GM23338 (cell line): Measurements from ENCODE around the gene KCNQ5. TPM values are rescaled to one million over a fixed set of nuclear protein-coding genes. Genes with fewer than 3 reads are reported as not detected.

Experiments used
- ATAC-seq: fragments of 200-7000 bp; cut with Tn5 transposase; 3 replicates; pipeline ENCODE4 v1.9.1; 2020
- DNase-seq: peaks from one replicate; pipeline ENCODE4 v3.0.0-alpha.2; 2015; ENCODE audit warnings: low spot score
- H2AFZ ChIP-seq: fragments of 200-600 bp; sonication (generic); 2 replicates; pipeline ENCODE4 v1.8.0; 2016; ENCODE audit warnings: antibody characterized with exemption, mild to moderate bottlenecking, moderate library complexity
- H3F3A ChIP-seq: fragments of 200-600 bp; sonication (generic); replicated peaks from 2 replicates; pipeline ENCODE4 v1.8.0; 2017; ENCODE audit warnings: antibody characterized with exemption, mixed run types, low read depth
- H3K27ac ChIP-seq: fragments of 200-600 bp; sonication (generic); 2 replicates; pipeline ENCODE4 v1.6.1; 2016; ENCODE audit warnings: low read depth
- H3K27me3 ChIP-seq: fragments of 200-600 bp; sonication (generic); 2 replicates; pipeline ENCODE4 v1.8.0; 2016; ENCODE audit warnings: mild to moderate bottlenecking, mixed run types, moderate library complexity; ENCODE audit not compliant: insufficient read depth
- H3K36me3 ChIP-seq: fragments of 200-600 bp; sonication (generic); 2 replicates; pipeline ENCODE4 v1.8.0; 2016; ENCODE audit warnings: mild to moderate bottlenecking; ENCODE audit not compliant: insufficient read depth
- H3K4me1 ChIP-seq: fragments of 200-600 bp; sonication (generic); 2 replicates; pipeline ENCODE4 v1.8.0; 2016; ENCODE audit warnings: mild to moderate bottlenecking, moderate library complexity; ENCODE audit not compliant: insufficient read depth
- H3K4me2 ChIP-seq: fragments of 200-600 bp; sonication (generic); 2 replicates; pipeline ENCODE4 v1.7.1; 2017; ENCODE audit warnings: mixed run types
- H3K4me3 ChIP-seq: fragments of 200-600 bp; sonication (generic); 2 replicates; pipeline ENCODE4 v1.6.1; 2016; ENCODE audit warnings: mixed run types
- H3K79me2 ChIP-seq: fragments of 200-600 bp; sonication (generic); replicated peaks from 2 replicates; pipeline ENCODE4 v1.8.0; 2017; ENCODE audit warnings: mild to moderate bottlenecking; ENCODE audit not compliant: insufficient read depth
- H3K9me2 ChIP-seq: fragments of 200-600 bp; sonication (generic); 2 replicates; pipeline ENCODE4 v1.8.0; 2017; ENCODE audit not compliant: insufficient read depth
- H4K20me1 ChIP-seq: fragments of 200-600 bp; sonication (generic); replicated peaks from 2 replicates; pipeline ENCODE4 v1.8.0; 2017; ENCODE audit warnings: mild to moderate bottlenecking; ENCODE audit not compliant: insufficient read depth
- H3K27ac Mint-ChIP-seq: 2 replicates; pipeline ENCODE4 v1.8.0; 2020; ENCODE audit warnings: inconsistent platforms, mild to moderate bottlenecking, moderate library complexity, mixed read lengths
- H3K27me3 Mint-ChIP-seq: 3 replicates; pipeline ENCODE4 v1.8.0; 2022; ENCODE audit warnings: low read depth, mild to moderate bottlenecking, moderate library complexity, mixed read lengths, inconsistent platforms; ENCODE audit not compliant: insufficient read depth, poor library complexity
- H3K36me3 Mint-ChIP-seq: 3 replicates; pipeline ENCODE4 v1.8.0; 2021; ENCODE audit warnings: low read depth, mild to moderate bottlenecking, inconsistent platforms, moderate library complexity, mixed read lengths
- H3K4me1 Mint-ChIP-seq: 3 replicates; pipeline ENCODE4 v1.8.0; 2020; ENCODE audit warnings: mild to moderate bottlenecking, inconsistent platforms, mixed read lengths
- H3K4me3 Mint-ChIP-seq: 3 replicates; pipeline ENCODE4 v1.8.0; 2021; ENCODE audit warnings: moderate library complexity, mild to moderate bottlenecking, inconsistent platforms, mixed read lengths
- H3K9me3 Mint-ChIP-seq: 3 replicates; pipeline ENCODE4 v1.8.0; 2020; ENCODE audit warnings: moderate library complexity, mild to moderate bottlenecking, inconsistent platforms, mixed read lengths
- CREB1 ChIP-seq: fragments of 250-450 bp; sonication (Bioruptor Pico); IDR thresholded peaks from 2 replicates; pipeline ENCODE4 v1.5.0; 2020; ENCODE audit warnings: low read depth, mild to moderate bottlenecking, moderate library complexity
- CTCF ChIP-seq, 2 experiments: fragments of 200-600 bp in 1 of 2; sonication (generic) in 1 of 2; conservative IDR thresholded peaks; 2 replicates each; pipeline versions ENCODE4 v1.5.1 to v1.6.1; 2016 to 2017; ENCODE audit warnings: antibody characterized with exemption in 2 of 2, low read depth in 2 of 2, mild to moderate bottlenecking in 2 of 2, moderate library complexity in 1 of 2
- ETS1 ChIP-seq: IDR thresholded peaks from 2 replicates; pipeline ENCODE4 v1.6.1; 2016; ENCODE audit warnings: antibody characterized with exemption
- EZH2 ChIP-seq: fragments of 200-600 bp; sonication (generic); IDR thresholded peaks from one replicate; pipeline ENCODE4 v1.8.0; 2017; ENCODE audit warnings: antibody characterized with exemption, mild to moderate bottlenecking, low read depth; ENCODE audit not compliant: unreplicated experiment
- EZH2phosphoT487 ChIP-seq: fragments of 200-600 bp; sonication (generic); IDR thresholded peaks from one replicate; pipeline ENCODE4 v1.8.1; 2018; ENCODE audit warnings: antibody characterized with exemption; ENCODE audit not compliant: unreplicated experiment
- NANOG ChIP-seq: IDR thresholded peaks from 2 replicates; pipeline ENCODE4 v1.6.1; 2016; ENCODE audit warnings: antibody characterized with exemption, borderline replicate concordance
- POLR2AphosphoS5 ChIP-seq: IDR thresholded peaks from 2 replicates; pipeline ENCODE4 v1.6.1; 2016; ENCODE audit warnings: antibody characterized with exemption, low read depth
- REST ChIP-seq: IDR thresholded peaks from one replicate; pipeline ENCODE4 v1.6.1; 2018; ENCODE audit warnings: antibody characterized with exemption; ENCODE audit not compliant: unreplicated experiment
- ZNF114 ChIP-seq: fragments of 250-450 bp; sonication (Bioruptor Pico); IDR thresholded peaks from 2 replicates; pipeline ENCODE4 v1.5.0; 2020; ENCODE audit warnings: mild to moderate bottlenecking, moderate library complexity
- ZNF331 ChIP-seq: fragments of 250-450 bp; sonication (Bioruptor Pico); IDR thresholded peaks from 2 replicates; pipeline ENCODE4 v1.5.0; 2020; ENCODE audit warnings: low read depth, mild to moderate bottlenecking, moderate library complexity
- ZNF462 ChIP-seq: fragments of 250-450 bp; sonication (Bioruptor Pico); IDR thresholded peaks from 2 replicates; pipeline ENCODE4 v1.5.0; 2020; ENCODE audit warnings: mild to moderate bottlenecking, moderate library complexity
- polyA plus RNA-seq: library from polyadenylated mRNA; unstranded; fragments of >200 nt; fragmentation: Nextera tagmentation; extraction: Ambion mirVana; gene quantifications from 2 replicates; pipeline ENCODE4 v1.2.1, GENCODE V29; 2016
- total RNA-seq: library from RNA; depleted of rRNA; stranded (reverse); fragments of >200 nt; shearing (Covaris generic); gene quantifications from 2 replicates; pipeline ENCODE4 v1.2.3, GENCODE V29; 2014

KCNQ5 gene
- total and polyA plus RNA-seq, 2 experiments from 2014 or later, result 0.68 to 0.87 TPM

- no peak for TF ChIP-seq ZNF462 (CRISPR knock-in tag)
Observed at GRCh38 chr6:72643214-72643613, 21.4 kb downstream of the KCNQ5 start (continued).

- peaks cover 3% of the 10 kb centered on the region for H3K27me3 Mint-ChIP-seq
- H3K79me2 ChIP-seq, result no peaks in the 10 kb centered on the region
- no peak for TF ChIP-seq EZH2
- TF ChIP-seq POLR2AphosphoS5, result no peak
- no peak for TF ChIP-seq CREB1
- TF ChIP-seq REST, result no peak
- TF ChIP-seq CTCF (conservative IDR thresholded peaks at IDR 0.05; ENCODE audit: low read depth in 2 of 2), result no peak
- no peak for TF ChIP-seq ETS1
- TF ChIP-seq ZNF331, result no peak
- no peak for TF ChIP-seq NANOG
- no peak for TF ChIP-seq ZNF114
- TF ChIP-seq EZH2phosphoT487, result no peak
Observed at GRCh38 chr6:72646604-72647485, 25.0 kb downstream of the KCNQ5 start.

More at GRCh38 chr6:72646604-72647485, 25.0 kb downstream of the KCNQ5 start:
- H3K27ac ChIP-seq, result no peak overlapping the region
- no peak overlapping the region for H3K27ac Mint-ChIP-seq
- H3K36me3 ChIP-seq, result no peaks in the 10 kb centered on the region
- H3K4me2 ChIP-seq, result no peak overlapping the region
- no peak overlapping the region for H3K4me3 ChIP-seq
- H3K36me3 Mint-ChIP-seq, result no peaks in the 10 kb centered on the region
- ATAC-seq (no peak), DNase-seq (no peak)
- H3K9me3 Mint-ChIP-seq, result no peaks in the 10 kb centered on the region; the same call in 2 of the 3 replicates
- H4K20me1 ChIP-seq, result no peaks in the 10 kb centered on the region
- peaks cover 8% of the 10 kb centered on the region; the same call in 2 of the 3 replicates for H3K4me1 Mint-ChIP-seq
- no peaks in the 10 kb centered on the region for H3K27me3 ChIP-seq
- no peak overlapping the region for H3K4me3 Mint-ChIP-seq
- H2AFZ ChIP-seq, result no peak overlapping the region
- no peaks in the 10 kb centered on the region for H3F3A ChIP-seq
- H3K4me1 ChIP-seq, result peaks cover 2% of the 10 kb centered on the region; the same call in 1 of the 2 replicates
- no peaks in the 10 kb centered on the region for H3K9me2 ChIP-seq
